NB4 (cell line): ENCODE results near the gene KRTAP5-8.

ENCODE experiments used
- DNase-seq: peaks from one replicate; pipeline ENCODE4 v3.0.0; 2010; ENCODE audit warnings: low read depth
- H3K4me3 ChIP-seq: one replicate; pipeline ENCODE4 v1.5.1; 2011; ENCODE audit warnings: mild to moderate bottlenecking, low read depth, low read length, moderate library complexity
- CTCF ChIP-seq: IDR thresholded peaks from one replicate; pipeline ENCODE4 v1.5.1; 2012; ENCODE audit warnings: low read depth, low read length
- MAX ChIP-seq: IDR thresholded peaks from 2 replicates; pipeline ENCODE4 v1.6.1; 2011; ENCODE audit warnings: low read depth, low read length
- MYC ChIP-seq: IDR thresholded peaks from 2 replicates; pipeline ENCODE4 v1.6.1; 2011; ENCODE audit warnings: low read depth, low read length
- POLR2A ChIP-seq: IDR thresholded peaks from 2 replicates; pipeline ENCODE4 v1.6.1; 2011; ENCODE audit warnings: mild to moderate bottlenecking; ENCODE audit not compliant: insufficient read length; ENCODE audit errors: extremely low read depth

Gene KRTAP5-8

DNA sequence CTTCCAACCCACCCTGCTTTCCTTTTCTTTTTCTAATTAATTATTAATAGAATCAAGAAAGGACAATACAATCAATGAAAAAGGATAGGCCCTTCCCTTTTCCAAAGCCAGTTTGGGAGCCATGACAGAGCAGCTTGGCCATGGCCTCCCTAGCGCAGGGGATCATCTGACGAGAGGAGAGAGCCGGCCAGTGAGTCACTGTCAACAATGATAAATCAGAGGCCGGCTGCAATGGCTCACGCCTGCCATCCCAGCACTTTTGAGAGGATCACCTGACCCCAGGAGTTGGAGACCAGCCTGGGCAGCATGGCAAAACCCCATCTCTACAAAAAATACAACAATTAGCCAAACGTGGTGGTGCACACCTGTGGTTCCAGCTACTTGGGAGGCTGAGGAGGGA lies 38.3 kb upstream of the KRTAP5-8 start:
- DNase-seq = no peak
- TF ChIP-seq MYC = no peak
- no peak for TF ChIP-seq CTCF
- no peak for TF ChIP-seq POLR2A
- TF ChIP-seq MAX = no peak

DNA sequence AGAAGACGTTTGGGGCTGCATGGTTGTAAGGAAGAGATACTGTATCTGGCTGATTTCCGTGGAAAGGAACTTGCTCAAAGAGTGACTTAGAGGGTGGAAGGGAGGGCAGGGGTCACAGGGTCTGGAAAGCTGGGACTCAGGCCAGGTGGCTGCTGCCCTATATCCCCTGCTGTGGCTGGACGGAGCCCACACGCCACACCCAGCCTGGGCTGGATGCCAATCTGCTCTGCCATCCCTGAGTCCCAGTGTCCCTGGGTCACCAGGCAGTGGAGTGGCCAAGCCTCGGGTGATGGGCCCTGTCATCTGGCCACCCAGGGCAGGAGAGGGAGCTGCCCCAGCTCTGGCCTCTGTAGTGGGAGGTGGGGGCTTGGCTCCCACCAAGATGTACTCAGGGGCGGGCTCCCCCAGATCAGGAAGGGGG lies 37.2 kb upstream of the KRTAP5-8 start:
- TF ChIP-seq CTCF (no peak), POLR2A (no peak), MAX (no peak), MYC (no peak)
- no peak for DNase-seq
- H3K4me3 ChIP-seq = no peak overlapping the region

More for the DNA sequence above, 38.3 kb upstream of the KRTAP5-8 start:
- H3K4me3 ChIP-seq = no peak overlapping the region

- no peak for TF ChIP-seq POLR2A
- no peak for TF ChIP-seq CTCF
- TF ChIP-seq MYC = no peak
- no peak for TF ChIP-seq MAX
- no peak for DNase-seq
- no peak overlapping the region for H3K4me3 ChIP-seq
These were observed 36.5 kb upstream of the KRTAP5-8 start for GRCh38 chr11:71501071-71501985.

GRCh38 chr11:71502026-71502425 lies 35.8 kb upstream of the KRTAP5-8 start:
- no peak overlapping the region for H3K4me3 ChIP-seq
- DNase-seq = no peak
- TF ChIP-seq MAX (no peak), CTCF (no peak), POLR2A (no peak), MYC (no peak)

GRCh38 chr11:71502871-71503435 lies 34.9 kb upstream of the KRTAP5-8 start:
- no peak for DNase-seq
- H3K4me3 ChIP-seq = no peak overlapping the region
- TF ChIP-seq MAX (no peak), POLR2A (no peak), CTCF (no peak), MYC (no peak)
